Upper lobe of right lung (tissue), 1 donor: ENCODE measurements around the gene KCNJ6. TPM values are rescaled to one million over a fixed set of nuclear protein-coding genes. Genes with fewer than 3 reads are reported as not detected.

Experiments
- ATAC-seq: fragments of 200-7000 bp; cut with Tn5 transposase; one replicate; pipeline ENCODE4 v1.9.1; 2020; ENCODE audit warnings: mild to moderate bottlenecking, moderate library complexity
- DNase-seq: peaks from one replicate; pipeline ENCODE4 v3.0.0-alpha.2; 2020
- H3K27ac ChIP-seq: fragments of 200-600 bp; one replicate; pipeline ENCODE4 v1.8.0; 2022
- H3K27me3 ChIP-seq: fragments of 200-600 bp; one replicate; pipeline ENCODE4 v1.8.0; 2022; ENCODE audit warnings: mild to moderate bottlenecking
- H3K36me3 ChIP-seq: fragments of 200-600 bp; one replicate; pipeline ENCODE4 v1.8.0; 2022
- H3K4me1 ChIP-seq: fragments of 200-600 bp; one replicate; pipeline ENCODE4 v1.8.0; 2022
- H3K4me3 ChIP-seq: fragments of 200-600 bp; one replicate; pipeline ENCODE4 v1.8.0; 2022; ENCODE audit warnings: mild to moderate bottlenecking
- H3K9me3 ChIP-seq: fragments of 200-600 bp; one replicate; pipeline ENCODE4 v1.8.0; 2022
- CTCF ChIP-seq: fragments of 200-600 bp; IDR thresholded peaks from one replicate; pipeline ENCODE4 v1.8.0; 2022; ENCODE audit warnings: antibody characterized with exemption
- intact Hi-C: fragments of 100-400 bp; cut with DNase I; formaldehyde crosslinking; loops from one replicate; pipeline ENCODE4 v1.11.0; 2022
- total RNA-seq: library from RNA; stranded (reverse); fragmentation: NEBNext Ultra II Directional; extraction: Animal tissue kit (Norgen Biotek cat#: 25700); gene quantifications from one replicate; pipeline ENCODE4 v1.2.1, GENCODE V29; 2021
- donor health status: DM: no; HTN: yes; CAD: no; lungs with severe emphysema.

The KCNJ6 gene
- total RNA-seq, 1 donor from 2014 or later: 0.06 TPM

- H3K9me3 ChIP-seq: no peaks in the 10 kb centered on the region
- DNase-seq (no peak), ATAC-seq (no peak)
- H3K36me3 ChIP-seq: no peaks in the 10 kb centered on the region
- TF ChIP-seq CTCF: no peak
- intact Hi-C loops: no loop called here
- no peak overlapping the region for H3K4me3 ChIP-seq
- no peaks in the 10 kb centered on the region for H3K4me1 ChIP-seq
- H3K27me3 ChIP-seq: no peaks in the 10 kb centered on the region
- H3K27ac ChIP-seq: no peak overlapping the region
Measured at GRCh38 chr21:37803101-37803651, 113.1 kb downstream of the KCNJ6 start.

- TF ChIP-seq CTCF: no peak
- ATAC-seq: no peak
- Histone ChIP-seq H3K27ac (no peak overlapping the region), H3K4me1 (no peaks in the 10 kb centered on the region), H3K36me3 (no peaks in the 10 kb centered on the region), H3K4me3 (no peak overlapping the region), H3K27me3 (no peaks in the 10 kb centered on the region), H3K9me3 (no peaks in the 10 kb centered on the region)
- no peak for DNase-seq
- intact Hi-C loops: no loop called here
Measured at GRCh38 chr21:37800456-37801061, 115.7 kb downstream of the KCNJ6 start.

- Histone ChIP-seq H3K27me3 (no peaks in the 10 kb centered on the region), H3K4me3 (no peak overlapping the region), H3K36me3 (no peaks in the 10 kb centered on the region), H3K27ac (no peak overlapping the region), H3K9me3 (no peaks in the 10 kb centered on the region), H3K4me1 (no peaks in the 10 kb centered on the region)
- DNase-seq (no peak), ATAC-seq (no peak)
- TF ChIP-seq CTCF: no peak
- intact Hi-C loops: no loop called here
Measured at GRCh38 chr21:37800057-37800455, 116.2 kb downstream of the KCNJ6 start.

GRCh38 chr21:37799211-37800056 is 116.8 kb downstream of the KCNJ6 start:
- no peaks in the 10 kb centered on the region for H3K27me3 ChIP-seq
- no peak for ATAC-seq
- no peak for TF ChIP-seq CTCF
- H3K9me3 ChIP-seq: no peaks in the 10 kb centered on the region
- H3K36me3 ChIP-seq: no peaks in the 10 kb centered on the region
- no peak overlapping the region for H3K4me3 ChIP-seq
- no peak overlapping the region for H3K27ac ChIP-seq
- H3K4me1 ChIP-seq: no peaks in the 10 kb centered on the region
- intact Hi-C loops: no loop called here
- no peak for DNase-seq

GRCh38 chr21:37797403-37797802 is 118.9 kb downstream of the KCNJ6 start:
- no peak for ATAC-seq
- no peaks in the 10 kb centered on the region for H3K36me3 ChIP-seq
- H3K27ac ChIP-seq: no peak overlapping the region
- no peak for DNase-seq
- no peak overlapping the region for H3K4me3 ChIP-seq
- intact Hi-C loops: no loop called here
- no peaks in the 10 kb centered on the region for H3K9me3 ChIP-seq
- no peaks in the 10 kb centered on the region for H3K4me1 ChIP-seq
- TF ChIP-seq CTCF: no peak
- H3K27me3 ChIP-seq: no peaks in the 10 kb centered on the region
